ENCODE results near the gene ACOT7. TPM values are rescaled to one million over a fixed set of nuclear protein-coding genes. Genes with fewer than 3 reads are reported as not detected.
A peak's percentile ranks its signal among the peaks of the same experiment; 100 is the strongest.

The ACOT7 gene
- total and polyA plus RNA-seq, 2 of the 13 experiments (the other 11 are each of a cell fraction or from before 2014, with no cell fraction given) = 33.0 to 55.8 TPM

GRCh38 chr1:6414443-6414844, 20.9 kb upstream of the ACOT7 start (continued):
- TF ChIP-seq MXI1 (IDR thresholded peaks at IDR 0.05; ENCODE audit: borderline replicate concordance, low read depth, low read length) = peak; percentile 69; the same call in 1 of the 3 replicates
- TF ChIP-seq TEAD2 (CRISPR knock-in tag; IDR thresholded peaks at IDR 0.05) = no peak
- no peak for TF ChIP-seq FOSL2 (CRISPR knock-in tag; IDR thresholded peaks at IDR 0.05)
- TF ChIP-seq ZHX1 (CRISPR knock-in tag; IDR thresholded peaks at IDR 0.05; ENCODE audit: low read depth) = no peak
- TF ChIP-seq ZNF329 (CRISPR knock-in tag; IDR thresholded peaks at IDR 0.05; ENCODE audit: low read depth) = no peak
- TF ChIP-seq TCF12 (IDR thresholded peaks at IDR 0.05) = no peak
- no peak for TF ChIP-seq TCF12 (CRISPR knock-in tag; IDR thresholded peaks at IDR 0.05)
- TF ChIP-seq NFKB2 (CRISPR knock-in tag; IDR thresholded peaks at IDR 0.05; ENCODE audit: borderline replicate concordance) = 0 out of 2 replicates have a peak, but pooled peaks have one; percentile 24
- TF ChIP-seq ZNF124 (CRISPR knock-in tag; IDR thresholded peaks at IDR 0.05) = no peak
- no peak for TF ChIP-seq ZBTB44 (CRISPR knock-in tag; IDR thresholded peaks at IDR 0.05)
- TF ChIP-seq GMEB1 (CRISPR knock-in tag; IDR thresholded peaks at IDR 0.05; ENCODE audit: borderline replicate concordance) = no peak
- TF ChIP-seq IKZF5 (CRISPR knock-in tag; IDR thresholded peaks at IDR 0.05) = peak; percentile 21; the same call in 1 of the 2 replicates
- 0 out of 2 replicates have a peak, but pooled peaks have one; percentile 31 for TF ChIP-seq ARNT2 (CRISPR knock-in tag; IDR thresholded peaks at IDR 0.05; ENCODE audit: low read depth)
- TF ChIP-seq MYC (CRISPR knock-in tag; IDR thresholded peaks at IDR 0.05; ENCODE audit: borderline replicate concordance) = peak; percentile 83; the same call in 1 of the 2 replicates
- peak; percentile 45; the same call in 1 of the 2 replicates for TF ChIP-seq KDM2A (CRISPR knock-in tag; IDR thresholded peaks at IDR 0.05; ENCODE audit: borderline replicate concordance, low read depth)
- TF ChIP-seq SOX5 (CRISPR knock-in tag; IDR thresholded peaks at IDR 0.05; ENCODE audit: borderline replicate concordance) = peak; percentile 18; the same call in 1 of the 2 replicates
- no peak for TF ChIP-seq SRSF9 (IDR thresholded peaks at IDR 0.05; ENCODE audit: borderline replicate concordance, insufficient read depth, low read depth, low read length, poor library complexity, severe bottlenecking)
- TF ChIP-seq ZFP90 (CRISPR knock-in tag; IDR thresholded peaks at IDR 0.05; ENCODE audit: borderline replicate concordance) = no peak
- no peak for TF ChIP-seq ZNF367 (CRISPR knock-in tag; IDR thresholded peaks at IDR 0.05; ENCODE audit: borderline replicate concordance)

All from HepG2 (cell line).